ENCODE measurements around the gene HLA-DOA.
A peak's percentile ranks its signal among the peaks of the same experiment; 100 is the strongest.

Gene HLA-DOA

GRCh38 chr6:32977272-32977952 lies 32.0 kb downstream of the HLA-DOA start:
- no peak for DNase-seq

- DNase-seq = no peak
These were observed 32.9 kb downstream of the HLA-DOA start for GRCh38 chr6:32976334-32977069.

GRCh38 chr6:32975886-32976285 lies 33.5 kb downstream of the HLA-DOA start:
- no peak for DNase-seq

GRCh38 chr6:32974541-32975308 lies 34.7 kb downstream of the HLA-DOA start:
- DNase-seq = no peak

- DNase-seq = no peak
These were observed 35.4 kb downstream of the HLA-DOA start for GRCh38 chr6:32974016-32974333.

GRCh38 chr6:32973144-32974015 lies 36.0 kb downstream of the HLA-DOA start:
- DNase-seq = no peak

GRCh38 chr6:32972353-32973143 lies 36.8 kb downstream of the HLA-DOA start:
- DNase-seq = no peak

- peak; percentile 97 for DNase-seq
These were observed 37.6 kb downstream of the HLA-DOA start for GRCh38 chr6:32971581-32972352.

GRCh38 chr6:32971242-32971580 lies 38.2 kb downstream of the HLA-DOA start:
- DNase-seq = no peak

- peak; percentile 23 for DNase-seq
These were observed 38.8 kb downstream of the HLA-DOA start for GRCh38 chr6:32970413-32971241.

- DNase-seq = peak; percentile 51
These were observed 39.5 kb downstream of the HLA-DOA start for GRCh38 chr6:32969685-32970412.

GRCh38 chr6:32968867-32969684 lies 40.3 kb downstream of the HLA-DOA start:
- DNase-seq = peak; percentile 69

GRCh38 chr6:32968093-32968866 lies 41.1 kb downstream of the HLA-DOA start, which contains the start of gene BRD2:
Gene BRD2 (plus strand): TSS chr6:32968594. CDS start chr6:32972899, 4,305 bp downstream.
- DNase-seq = peak; percentile 88

- DNase-seq = peak; percentile 59
These were observed 42.0 kb downstream of the HLA-DOA start for GRCh38 chr6:32967151-32968091.

- DNase-seq = no peak
These were observed 44.6 kb downstream of the HLA-DOA start for GRCh38 chr6:32964776-32965175.

- DNase-seq = no peak
These were observed 45.5 kb downstream of the HLA-DOA start for GRCh38 chr6:32963866-32964265.

Data from NCI-H1694 treated with DMSO at 0.1 percent for 48 hours (cell line).